EH (cell line): ENCODE data around the gene F8A1.
"Not testable (repeated sequence)": the region's sequence is repeated elsewhere in the genome, so short reads cannot be mapped to it uniquely, and the experiment has no call there.

Experiments used
- DNase-seq: peaks from one replicate; pipeline ENCODE4 v3.0.0-alpha.2; 2015; ENCODE audit warnings: low read depth

F8A1 gene

DNA sequence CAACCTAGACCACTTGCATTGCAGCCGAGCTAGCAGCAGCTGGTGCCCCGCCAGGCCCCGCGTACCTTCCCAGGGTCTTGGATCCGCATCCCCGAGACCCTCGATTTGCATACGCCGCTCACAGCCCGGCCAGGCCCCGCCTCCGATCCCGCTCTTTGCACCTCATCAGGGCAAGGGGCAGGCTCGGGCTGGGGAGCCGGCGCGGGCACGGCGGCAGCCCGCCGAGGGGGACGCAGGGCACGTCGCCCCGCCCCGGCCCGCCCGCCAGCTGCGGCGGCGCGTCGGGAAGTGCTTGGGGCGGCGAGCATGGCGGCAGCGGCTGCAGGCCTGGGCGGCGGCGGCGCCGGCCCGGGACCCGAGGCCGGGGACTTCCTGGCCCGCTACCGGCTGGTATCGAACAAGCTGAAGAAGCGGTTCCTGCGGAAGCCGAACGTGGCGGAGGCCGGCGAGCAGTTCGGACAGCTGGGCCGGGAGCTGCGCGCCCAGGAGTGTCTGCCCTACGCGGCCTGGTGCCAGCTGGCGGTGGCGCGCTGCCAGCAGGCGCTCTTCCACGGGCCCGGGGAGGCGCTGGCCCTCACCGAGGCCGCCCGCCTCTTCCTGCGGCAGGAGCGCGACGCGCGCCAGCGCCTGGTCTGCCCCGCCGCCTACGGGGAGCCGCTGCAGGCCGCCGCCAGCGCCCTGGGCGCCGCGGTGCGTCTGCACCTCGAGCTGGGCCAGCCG is at the start of gene F8A1:
TSS of gene F8A1 (plus strand) at position 287 of the 720 bp plus-strand sequence. CDS start at position 307, 20 bp downstream.
- not testable (repeated sequence) for DNase-seq

DNA sequence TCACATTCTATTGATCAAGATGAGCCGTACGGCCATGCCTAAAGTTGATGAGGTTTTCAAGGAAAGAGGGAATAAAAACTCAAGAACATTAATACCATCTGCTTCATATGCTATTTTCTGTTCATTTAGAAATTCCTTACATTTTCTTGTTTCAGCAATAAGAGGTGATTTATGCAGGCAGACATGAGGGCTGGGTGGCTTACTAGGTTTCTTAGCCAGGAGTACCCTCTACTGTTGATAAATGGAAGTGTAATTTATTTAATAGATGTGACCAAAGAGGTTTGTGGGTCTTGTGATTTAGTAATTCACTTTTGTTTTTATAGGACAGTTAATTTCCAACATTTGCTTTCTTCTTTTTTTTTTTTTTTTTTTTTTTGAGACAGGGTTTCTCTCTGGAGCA is 45.3 kb upstream of the F8A1 start:
- DNase-seq = peak; percentile 65

- DNase-seq = no peak
Measured at GRCh38 chrX:154850957-154851611, 35.1 kb upstream of the F8A1 start.

GRCh38 chrX:154855256-154855655 is 30.9 kb upstream of the F8A1 start:
- DNase-seq = no peak

GRCh38 chrX:154868522-154868921 is 17.6 kb upstream of the F8A1 start:
- DNase-seq = not testable (repeated sequence)

DNA sequence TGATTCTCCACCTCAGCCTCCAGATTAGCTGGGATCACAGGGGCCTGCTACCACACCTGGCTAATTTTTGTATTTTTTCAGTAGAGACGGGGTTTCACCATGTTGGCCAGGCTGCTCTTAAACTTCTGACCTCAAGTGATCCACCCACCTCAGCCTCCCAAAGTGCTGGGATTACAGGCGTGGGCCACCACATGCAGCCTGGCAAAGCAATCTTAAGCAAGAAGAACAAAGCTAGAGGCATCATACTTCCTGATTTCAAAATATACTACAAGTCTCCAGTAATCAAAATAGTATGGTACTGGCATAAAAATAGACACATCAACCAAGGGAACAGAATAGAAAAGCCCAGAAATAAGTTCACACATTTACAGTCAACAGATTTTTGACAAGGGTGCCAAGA is 12.8 kb upstream of the F8A1 start:
- DNase-seq = no peak

GRCh38 chrX:154884069-154884468 is 2.1 kb upstream of the F8A1 start:
- DNase-seq = not testable (repeated sequence)

DNA sequence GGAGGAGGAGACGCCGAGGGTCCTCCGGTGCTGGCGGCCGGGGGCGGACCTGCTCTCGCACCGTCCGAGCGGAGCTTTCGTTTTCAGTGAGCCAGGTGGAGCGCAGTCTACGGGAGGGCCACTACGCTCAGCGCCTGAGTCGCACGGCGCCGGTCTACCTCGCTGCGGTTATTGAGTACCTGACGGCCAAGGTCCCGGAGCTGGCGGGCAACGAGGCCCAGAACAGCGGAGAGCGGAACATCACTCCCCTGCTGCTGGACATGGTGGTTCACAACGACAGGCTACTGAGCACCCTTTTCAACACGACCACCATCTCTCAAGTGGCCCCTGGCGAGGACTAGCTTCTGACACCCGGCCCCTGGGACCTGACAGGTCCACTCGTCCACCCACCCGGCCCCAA is 1.1 kb upstream of the F8A1 start:
- DNase-seq = not testable (repeated sequence)

GRCh38 chrX:154885549-154885948 is 606 bp upstream of the F8A1 start:
- not testable (repeated sequence) for DNase-seq

- not testable (repeated sequence) for DNase-seq
Measured at GRCh38 chrX:154886789-154887221, 650 bp downstream of the F8A1 start.

GRCh38 chrX:154890990-154891639 is 5.0 kb downstream of the F8A1 start:
- peak; percentile 34 for DNase-seq

DNA sequence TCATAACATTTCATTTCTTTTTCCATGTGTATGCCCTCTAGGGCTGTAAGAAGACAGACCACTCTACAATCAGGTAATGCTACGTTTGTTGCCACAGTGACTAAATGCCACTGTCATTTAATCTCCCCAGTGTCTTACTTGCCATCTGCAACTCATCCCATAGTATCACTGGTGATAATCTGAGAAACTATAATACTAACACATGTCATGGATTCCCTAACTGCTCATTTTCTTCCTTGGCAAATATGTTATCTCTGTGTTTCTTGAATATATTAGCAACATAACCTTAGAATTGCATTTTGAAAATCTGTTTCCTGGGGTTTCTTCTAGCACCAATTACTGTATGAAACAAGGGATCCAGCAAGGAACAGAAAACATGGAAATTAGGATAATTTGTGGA is 6.1 kb downstream of the F8A1 start:
- no peak for DNase-seq

DNA sequence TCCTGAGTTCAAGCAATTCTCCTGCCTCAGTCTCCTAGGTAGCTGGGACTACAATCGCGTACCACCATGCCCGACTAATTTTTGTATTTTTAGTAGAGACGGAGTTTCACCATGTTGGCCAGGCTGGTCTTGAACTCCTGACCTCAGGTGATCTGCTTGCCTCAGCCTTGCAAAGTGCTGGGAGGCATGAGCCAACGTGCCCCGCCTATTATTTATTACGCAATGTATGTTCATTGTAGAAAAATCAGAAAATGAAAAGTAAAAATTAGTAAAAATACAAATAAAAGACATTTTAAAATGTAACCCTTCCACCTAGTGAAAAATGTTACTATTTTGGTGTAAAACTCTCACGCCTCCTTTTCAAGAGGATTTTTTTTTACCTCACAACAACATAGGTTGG is 14.2 kb downstream of the F8A1 start:
- no peak for DNase-seq

DNA sequence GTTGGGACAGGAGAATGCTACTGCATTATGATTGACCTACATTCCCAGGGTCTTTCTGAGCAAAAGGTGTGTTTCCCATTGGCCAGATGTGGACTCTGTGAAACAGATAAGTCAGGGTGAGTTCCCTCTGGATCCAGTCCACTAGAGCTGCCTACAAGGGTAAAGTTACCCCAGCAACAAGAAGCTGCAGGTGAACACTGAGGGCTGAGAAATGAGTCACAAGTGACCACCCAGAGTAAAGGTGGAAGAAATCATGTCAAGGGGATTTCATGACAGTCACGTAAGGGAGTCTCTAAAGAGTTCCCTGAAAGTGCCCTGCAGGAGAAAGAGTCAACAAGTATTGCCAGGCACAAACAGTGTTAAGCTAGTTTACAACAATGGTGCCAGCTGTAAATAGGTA is 16.3 kb downstream of the F8A1 start:
- no peak for DNase-seq

DNA sequence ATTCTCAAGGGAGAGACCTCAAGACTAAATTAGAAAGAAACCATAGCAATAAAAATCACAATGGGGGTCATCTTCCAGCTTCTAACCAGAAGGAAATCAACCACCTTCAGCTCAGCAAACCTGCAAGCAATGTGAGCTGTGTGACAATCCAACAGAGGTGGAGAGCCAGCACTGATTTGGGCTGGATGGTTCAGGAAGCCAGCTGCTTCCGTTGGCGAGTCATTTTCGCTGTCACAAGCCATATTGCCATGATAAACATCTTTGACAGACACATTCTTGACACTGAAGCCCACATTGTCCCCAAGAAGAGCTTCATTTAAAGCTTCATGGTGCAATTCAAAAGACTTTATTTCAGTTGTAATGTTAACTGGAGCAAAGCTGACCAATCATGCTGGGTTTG is 22.7 kb downstream of the F8A1 start:
- no peak for DNase-seq

DNA sequence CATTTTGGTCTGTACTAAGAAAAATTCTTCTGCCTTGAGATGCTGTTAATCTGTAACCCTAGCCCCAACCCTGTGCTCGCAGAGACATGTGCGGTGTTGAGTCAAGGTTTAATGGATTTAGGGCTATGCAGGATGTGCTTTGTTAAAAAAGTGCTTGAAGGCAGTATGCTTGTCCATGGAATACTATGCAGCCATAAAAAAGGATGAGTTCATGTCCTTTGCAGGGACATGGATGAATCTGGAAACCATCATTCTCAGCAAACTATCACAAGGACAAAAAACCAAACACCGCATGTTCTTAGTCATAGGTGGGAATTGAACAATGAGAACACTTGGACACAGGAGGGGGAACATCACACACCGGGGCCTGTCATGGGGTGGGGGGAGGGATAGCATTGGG is 23.9 kb downstream of the F8A1 start:
- DNase-seq = not testable (repeated sequence)

GRCh38 chrX:154910528-154910927 is 24.4 kb downstream of the F8A1 start:
- DNase-seq = not testable (repeated sequence)

GRCh38 chrX:154914052-154914451 is 27.9 kb downstream of the F8A1 start:
- no peak for DNase-seq

- peak; percentile 86 for DNase-seq
Measured at GRCh38 chrX:154918060-154918483, 31.9 kb downstream of the F8A1 start.

- DNase-seq = not testable (repeated sequence)
Measured at GRCh38 chrX:154924771-154925170, 38.6 kb downstream of the F8A1 start.
